Fibroblast of the conjunctiva (primary cell): ENCODE results near the gene IPO13.

ENCODE experiments used
- DNase-seq: peaks from one replicate; pipeline ENCODE4 v3.0.0-alpha.2; 2010; ENCODE audit warnings: low read depth

The IPO13 gene

GRCh38 chr1:43951021-43951985, 4.6 kb downstream of the IPO13 start:
- DNase-seq = no peak

GRCh38 chr1:43952731-43953346, 6.1 kb downstream of the IPO13 start:
- no peak for DNase-seq

DNA sequence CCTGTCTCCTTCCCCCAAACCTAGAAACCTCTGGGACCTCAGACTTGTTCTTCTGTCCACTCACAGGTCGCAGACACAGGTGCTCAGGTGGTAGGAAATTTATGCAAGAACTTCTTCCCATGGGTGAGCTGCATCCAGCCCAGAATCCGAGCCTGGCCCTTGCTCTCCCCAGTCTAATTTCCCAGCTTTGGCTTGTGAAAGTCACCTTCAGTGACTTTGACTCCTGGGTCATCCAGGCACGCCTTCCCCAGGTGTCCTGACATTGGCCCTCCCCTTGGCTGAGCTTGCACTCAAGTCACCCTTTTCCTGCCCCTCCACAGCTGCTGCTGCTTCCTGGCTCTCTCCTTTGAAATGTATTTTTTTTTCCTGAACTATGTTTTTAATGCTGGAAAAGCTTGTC, 6.6 kb downstream of the IPO13 start:
- no peak for DNase-seq

GRCh38 chr1:43954036-43954435, 7.3 kb downstream of the IPO13 start:
- no peak for DNase-seq

- DNase-seq = no peak
These were observed 9.5 kb downstream of the IPO13 start for GRCh38 chr1:43956234-43956633.

DNA sequence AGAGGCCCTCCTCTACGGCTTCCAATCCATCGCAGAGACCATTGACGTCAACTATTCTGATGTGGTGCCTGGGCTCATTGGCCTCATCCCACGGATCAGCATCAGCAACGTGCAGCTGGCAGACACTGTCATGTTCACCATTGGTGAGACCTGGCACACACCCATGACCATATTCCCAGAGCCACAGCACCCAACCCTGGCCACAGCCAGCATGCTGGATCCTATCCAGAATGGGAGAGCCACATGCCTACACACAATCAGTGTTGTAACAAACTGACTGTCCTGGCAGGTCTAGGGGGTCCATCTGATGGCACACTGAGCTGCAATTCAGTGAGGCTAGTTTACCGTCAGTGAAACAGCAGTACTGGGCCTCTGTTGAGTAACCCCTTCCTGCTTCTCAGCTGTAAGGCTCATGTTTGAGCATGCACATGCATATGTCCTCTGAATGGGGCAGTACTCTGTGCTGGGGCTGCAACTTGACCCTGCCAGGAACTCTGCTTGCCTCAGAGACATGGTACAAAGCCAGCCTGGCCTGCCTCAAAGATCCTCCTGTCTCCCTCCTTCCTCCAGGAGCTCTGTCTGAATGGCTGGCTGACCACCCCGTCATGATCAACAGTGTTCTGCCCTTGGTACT, 10.8 kb downstream of the IPO13 start:
- DNase-seq = no peak

- DNase-seq = no peak
These were observed 11.9 kb downstream of the IPO13 start for GRCh38 chr1:43958351-43959255.

DNA sequence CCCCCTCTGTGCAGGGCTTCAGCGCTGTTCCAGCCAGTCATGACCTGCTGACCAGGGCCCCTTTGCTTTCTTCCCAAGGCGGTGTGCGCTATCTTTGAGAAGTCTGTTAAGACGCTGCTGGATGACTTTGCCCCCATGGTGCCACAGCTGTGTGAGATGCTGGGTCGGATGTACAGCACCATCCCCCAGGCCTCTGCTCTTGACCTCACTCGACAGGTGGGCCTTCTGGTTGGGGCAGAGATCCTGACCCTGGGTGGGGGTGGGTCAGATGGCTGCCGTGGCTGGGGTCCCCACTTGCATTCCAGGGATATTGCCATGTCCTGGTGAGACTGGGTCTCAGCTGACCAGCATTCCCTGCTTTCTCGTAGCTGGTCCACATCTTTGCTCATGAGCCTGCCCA, 14.0 kb downstream of the IPO13 start:
- no peak for DNase-seq

DNA sequence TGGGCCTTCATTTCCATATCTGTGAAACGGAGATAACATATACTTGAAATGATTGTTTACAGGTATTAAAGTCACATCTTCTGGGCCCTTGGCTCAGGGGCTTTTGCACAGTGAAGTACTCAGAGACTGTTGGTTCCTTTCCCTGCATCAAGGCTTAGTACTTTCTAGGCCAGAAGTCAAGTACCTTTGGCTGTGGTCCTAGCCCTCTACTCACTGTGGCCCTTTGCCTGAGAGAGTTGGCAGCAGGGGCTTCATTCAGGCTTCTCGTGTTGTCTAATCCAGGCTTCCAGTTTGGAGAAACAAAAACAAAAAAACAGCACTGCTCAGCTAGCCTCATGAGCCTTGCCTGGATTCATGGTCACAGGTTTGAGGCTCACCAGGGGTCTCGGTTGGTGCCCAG, 14.9 kb downstream of the IPO13 start:
- DNase-seq = no peak

DNA sequence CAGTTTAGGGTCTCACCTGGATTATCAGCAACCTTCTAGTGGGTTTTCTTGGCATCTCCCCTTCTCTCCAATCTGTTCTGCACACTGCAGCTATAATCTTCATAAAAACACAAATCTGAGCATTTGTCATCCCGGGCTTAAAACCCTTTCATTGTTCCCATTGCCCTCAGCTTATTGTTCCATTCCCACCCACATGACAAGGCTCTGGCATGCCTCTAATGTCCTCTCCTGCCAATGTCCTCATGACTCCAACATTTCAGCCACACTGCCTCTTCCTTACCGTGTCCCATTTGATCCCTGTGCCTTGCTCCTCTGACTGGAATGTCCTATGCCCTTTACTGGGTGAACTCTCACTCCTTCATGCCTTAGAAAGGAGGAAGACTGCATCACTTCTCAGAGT, 15.6 kb downstream of the IPO13 start:
- no peak for DNase-seq

- DNase-seq = no peak
These were observed 16.3 kb downstream of the IPO13 start for GRCh38 chr1:43963006-43963405.

- no peak for DNase-seq
These were observed 17.1 kb downstream of the IPO13 start for GRCh38 chr1:43963890-43964289.

DNA sequence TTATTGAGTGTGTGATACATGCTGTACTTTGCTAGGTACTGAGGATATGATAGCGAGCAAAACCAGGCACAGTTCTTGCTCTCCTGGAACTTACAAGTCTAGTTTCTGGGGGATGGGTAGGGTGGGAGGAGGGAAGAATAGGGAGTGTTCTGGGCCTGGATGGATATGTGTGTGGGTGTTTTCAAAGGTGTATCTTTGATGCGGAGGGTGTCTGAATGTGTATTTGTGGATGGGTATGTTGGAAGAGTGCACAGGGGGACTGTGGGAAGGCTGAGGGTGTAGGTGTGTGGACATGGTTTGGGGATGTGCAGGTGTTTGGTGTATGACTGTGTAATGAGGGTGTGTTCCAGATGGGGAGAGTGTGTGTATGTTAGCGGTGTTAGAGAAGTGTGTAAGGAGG, 18.6 kb downstream of the IPO13 start:
- DNase-seq = no peak

DNA sequence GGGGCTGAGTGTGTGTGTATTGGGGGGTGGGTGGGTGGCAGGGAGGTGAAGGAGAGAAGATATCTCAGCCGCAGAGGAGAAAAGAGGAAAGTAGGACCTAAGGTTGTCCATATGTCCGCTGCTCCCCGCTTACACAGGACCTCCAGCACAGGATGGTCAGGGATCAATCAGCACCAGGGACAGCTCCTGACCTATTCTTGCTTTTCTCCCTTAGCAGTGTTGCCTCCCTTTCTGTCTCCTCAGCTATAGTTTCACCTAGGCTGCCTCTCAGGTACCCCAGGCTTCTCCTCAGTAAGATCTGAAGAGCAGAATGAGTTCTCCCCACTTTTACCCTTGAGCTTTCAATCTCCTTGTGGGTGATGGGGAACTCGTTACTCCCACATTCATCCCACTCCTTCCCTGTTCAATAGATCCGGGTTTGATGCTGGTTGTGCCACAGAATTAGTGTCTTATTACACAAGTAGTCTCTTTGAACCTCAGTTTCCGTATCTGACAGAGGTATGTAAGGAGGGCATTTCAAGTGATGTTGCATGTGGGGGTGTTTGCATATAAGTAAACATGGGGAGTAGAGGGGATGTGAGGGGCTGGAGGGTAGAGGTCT, 21.7 kb downstream of the IPO13 start:
- no peak for DNase-seq

GRCh38 chr1:43969416-43969745, 22.6 kb downstream of the IPO13 start:
- DNase-seq = no peak

GRCh38 chr1:43969746-43970466, 23.2 kb downstream of the IPO13 start, which contains the start of gene DPH2:
TSS of gene DPH2 (plus strand) at chr1:43970010. CDS start at chr1:43970176, 166 bp downstream.
- peak; percentile 93 for DNase-seq

DNA sequence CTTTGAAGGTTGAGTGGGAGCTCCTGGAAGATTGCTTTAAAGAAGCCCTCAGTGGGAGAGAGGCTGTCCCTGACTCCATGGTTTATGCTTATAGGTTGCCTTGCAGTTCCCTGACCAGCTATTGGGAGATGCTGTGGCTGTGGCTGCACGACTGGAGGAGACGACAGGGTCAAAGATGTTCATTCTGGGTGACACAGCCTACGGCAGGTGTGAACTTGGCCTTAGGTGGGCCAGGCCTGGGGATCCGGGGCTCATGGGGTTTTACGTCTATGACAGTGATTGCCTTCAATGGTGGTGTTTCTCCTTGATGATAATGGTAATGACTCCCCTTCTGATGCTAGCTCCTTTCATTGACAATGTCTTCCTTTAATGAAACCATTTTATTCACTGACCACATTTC, 23.8 kb downstream of the IPO13 start:
- no peak for DNase-seq

DNA sequence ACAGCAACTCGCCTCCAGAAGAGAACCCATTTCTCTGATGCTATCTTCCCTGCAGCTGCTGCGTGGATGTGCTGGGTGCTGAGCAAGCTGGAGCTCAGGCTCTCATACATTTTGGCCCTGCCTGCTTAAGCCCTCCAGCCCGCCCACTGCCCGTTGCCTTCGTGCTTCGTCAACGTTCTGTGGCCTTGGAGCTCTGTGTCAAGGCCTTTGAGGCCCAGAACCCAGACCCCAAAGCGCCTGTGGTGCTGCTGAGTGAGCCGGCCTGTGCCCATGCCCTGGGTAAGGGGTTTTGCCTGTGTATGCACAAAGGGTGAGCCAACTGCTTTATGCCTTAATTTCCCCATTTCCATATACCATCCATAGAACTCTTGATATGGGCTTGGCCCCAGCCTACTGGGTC, 24.2 kb downstream of the IPO13 start:
- no peak for DNase-seq

- no peak for DNase-seq
These were observed 24.7 kb downstream of the IPO13 start for GRCh38 chr1:43971336-43971980.

- DNase-seq = no peak
These were observed 27.3 kb downstream of the IPO13 start for GRCh38 chr1:43973981-43974442.
